Measurements from ENCODE around the gene INPP4B.

The INPP4B gene

DNA sequence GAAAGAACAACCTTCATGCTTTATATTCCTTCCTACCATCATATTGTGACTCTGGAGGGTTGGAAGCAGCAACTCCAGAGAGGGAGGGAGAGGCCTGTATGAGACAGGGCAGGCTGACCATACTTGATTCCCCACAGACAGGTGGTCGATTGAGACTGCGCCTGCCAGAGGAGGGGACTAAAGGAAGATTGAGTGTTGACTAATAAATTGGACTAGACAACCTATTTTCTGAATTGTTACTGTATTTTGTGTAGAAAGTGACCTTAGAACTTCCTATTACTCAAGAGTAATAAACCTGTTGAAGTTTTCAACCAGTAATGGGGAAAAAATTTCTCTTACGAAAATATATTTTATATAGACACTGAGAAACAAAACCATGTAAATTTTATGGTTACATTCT lies 301.5 kb downstream of the INPP4B start:
- Histone ChIP-seq H3K4me3 (ENCODE audit: low read depth, low read length) (no peak overlapping the region), H3K27ac (no peak overlapping the region), H3K27me3 (ENCODE audit: control insufficient read depth, insufficient read depth, low read length) (no peaks in the 10 kb centered on the region), H3K36me3 (ENCODE audit: control insufficient read depth, insufficient read depth, low read length) (no peaks in the 10 kb centered on the region), H3K4me1 (no peaks in the 10 kb centered on the region), H3K9me3 (ENCODE audit: control insufficient read depth, low read length) (no peaks in the 10 kb centered on the region), H3K4me2 (ENCODE audit: low read length) (no peak overlapping the region), H2AFZ (no peak overlapping the region), H3K79me2 (no peaks in the 10 kb centered on the region), H3K9ac (no peak overlapping the region)
- TF ChIP-seq, protein P1, sequence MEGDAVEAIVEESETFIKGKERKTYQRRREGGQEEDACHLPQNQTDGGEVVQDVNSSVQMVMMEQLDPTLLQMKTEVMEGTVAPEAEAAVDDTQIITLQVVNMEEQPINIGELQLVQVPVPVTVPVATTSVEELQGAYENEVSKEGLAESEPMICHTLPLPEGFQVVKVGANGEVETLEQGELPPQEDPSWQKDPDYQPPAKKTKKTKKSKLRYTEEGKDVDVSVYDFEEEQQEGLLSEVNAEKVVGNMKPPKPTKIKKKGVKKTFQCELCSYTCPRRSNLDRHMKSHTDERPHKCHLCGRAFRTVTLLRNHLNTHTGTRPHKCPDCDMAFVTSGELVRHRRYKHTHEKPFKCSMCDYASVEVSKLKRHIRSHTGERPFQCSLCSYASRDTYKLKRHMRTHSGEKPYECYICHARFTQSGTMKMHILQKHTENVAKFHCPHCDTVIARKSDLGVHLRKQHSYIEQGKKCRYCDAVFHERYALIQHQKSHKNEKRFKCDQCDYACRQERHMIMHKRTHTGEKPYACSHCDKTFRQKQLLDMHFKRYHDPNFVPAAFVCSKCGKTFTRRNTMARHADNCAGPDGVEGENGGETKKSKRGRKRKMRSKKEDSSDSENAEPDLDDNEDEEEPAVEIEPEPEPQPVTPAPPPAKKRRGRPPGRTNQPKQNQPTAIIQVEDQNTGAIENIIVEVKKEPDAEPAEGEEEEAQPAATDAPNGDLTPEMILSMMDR (IDR thresholded peaks at IDR 0.05), result no peak

DNA sequence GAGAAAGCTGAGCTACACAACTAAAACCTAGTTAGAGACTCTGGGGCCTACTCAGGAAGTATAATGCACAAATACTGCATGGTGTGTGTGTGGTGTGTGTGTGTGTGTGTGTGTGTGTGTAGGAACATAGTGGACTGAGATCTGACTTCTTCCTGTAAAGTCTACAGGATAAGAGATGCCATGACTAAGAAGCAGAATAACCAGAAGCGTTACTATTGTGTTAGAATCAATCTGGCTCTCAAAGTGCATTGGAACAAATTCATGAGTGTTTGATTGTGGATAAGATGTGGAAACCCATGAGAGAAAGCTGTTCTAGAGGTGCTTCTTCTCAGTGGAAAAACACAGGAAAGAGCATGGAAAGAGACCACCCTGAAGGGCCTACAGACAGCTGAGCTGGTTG lies 302.1 kb downstream of the INPP4B start:
- TF ChIP-seq, protein P1 (IDR thresholded peaks at IDR 0.05), result no peak
- Histone ChIP-seq H3K4me3 (ENCODE audit: low read depth, low read length) (no peak overlapping the region), H3K79me2 (no peaks in the 10 kb centered on the region), H3K36me3 (ENCODE audit: control insufficient read depth, insufficient read depth, low read length) (no peaks in the 10 kb centered on the region), H3K27ac (no peak overlapping the region), H3K9me3 (ENCODE audit: control insufficient read depth, low read length) (no peaks in the 10 kb centered on the region), H2AFZ (no peak overlapping the region), H3K4me1 (no peaks in the 10 kb centered on the region), H3K27me3 (ENCODE audit: control insufficient read depth, insufficient read depth, low read length) (no peaks in the 10 kb centered on the region), H3K9ac (no peak overlapping the region), H3K4me2 (ENCODE audit: low read length) (no peak overlapping the region)

DNA sequence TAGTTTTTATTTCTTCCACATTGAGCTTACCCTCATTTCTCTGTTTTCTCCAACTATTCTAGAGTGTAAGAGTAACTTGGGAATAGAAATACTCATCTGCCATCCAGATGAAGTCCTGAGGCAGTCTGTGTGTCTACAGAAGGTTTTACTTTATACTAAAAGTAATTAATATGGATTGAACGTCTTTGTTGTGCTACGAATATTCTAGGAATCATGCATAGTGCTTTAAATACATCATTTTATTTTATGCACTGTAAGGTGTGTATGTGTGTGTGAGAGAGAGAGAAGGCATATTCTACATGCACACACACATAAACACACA lies 305.7 kb downstream of the INPP4B start:
- TF ChIP-seq, protein P1 (IDR thresholded peaks at IDR 0.05), result no peak
- H3K4me3 ChIP-seq (ENCODE audit: low read depth, low read length), result no peak overlapping the region
- H3K27ac ChIP-seq, result no peak overlapping the region
- H3K27me3 ChIP-seq (ENCODE audit: control insufficient read depth, insufficient read depth, low read length), result no peaks in the 10 kb centered on the region
- H2AFZ ChIP-seq, result no peak overlapping the region
- H3K9ac ChIP-seq, result no peak overlapping the region
- H3K9me3 ChIP-seq (ENCODE audit: control insufficient read depth, low read length), result no peaks in the 10 kb centered on the region
- no peaks in the 10 kb centered on the region for H3K79me2 ChIP-seq
- H3K4me1 ChIP-seq, result no peaks in the 10 kb centered on the region
- H3K36me3 ChIP-seq (ENCODE audit: control insufficient read depth, insufficient read depth, low read length), result no peaks in the 10 kb centered on the region
- no peak overlapping the region for H3K4me2 ChIP-seq (ENCODE audit: low read length)

DNA sequence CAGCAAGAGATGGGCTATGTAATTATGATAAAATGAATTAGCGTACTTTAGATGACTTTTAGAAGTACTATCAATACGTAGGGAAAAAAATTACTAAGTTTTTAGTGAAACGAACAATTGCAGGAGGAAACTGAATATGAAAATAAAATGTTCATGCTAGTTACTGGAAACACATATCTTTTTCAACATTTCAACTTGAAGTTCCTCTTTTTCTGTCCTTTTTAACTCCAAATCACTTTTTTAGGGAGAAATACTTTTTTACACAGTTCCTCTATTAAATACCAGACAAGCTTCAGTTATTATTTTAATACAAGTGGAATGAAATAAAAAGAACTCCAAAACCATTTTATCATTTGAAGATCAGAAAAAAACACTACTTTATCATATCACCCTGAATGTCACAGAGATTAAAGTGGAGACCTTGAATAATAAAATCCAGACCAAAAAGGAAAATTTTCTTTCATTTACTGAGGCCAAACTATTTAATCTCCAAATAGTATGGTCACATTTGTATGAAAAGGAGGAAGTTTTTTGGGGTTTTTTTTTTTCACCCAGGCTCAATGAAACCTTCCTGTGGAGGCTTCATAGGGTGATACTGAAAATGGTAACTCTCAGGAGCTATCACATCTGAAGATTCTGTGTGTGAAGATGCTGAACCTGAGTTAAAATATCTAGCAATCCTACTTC lies 306.2 kb downstream of the INPP4B start:
- Histone ChIP-seq H3K4me2 (ENCODE audit: low read length) (no peak overlapping the region), H3K36me3 (ENCODE audit: control insufficient read depth, insufficient read depth, low read length) (no peaks in the 10 kb centered on the region), H3K9ac (no peak overlapping the region), H3K27ac (no peak overlapping the region), H3K4me3 (ENCODE audit: low read depth, low read length) (no peak overlapping the region), H3K27me3 (ENCODE audit: control insufficient read depth, insufficient read depth, low read length) (no peaks in the 10 kb centered on the region), H2AFZ (no peak overlapping the region), H3K79me2 (no peaks in the 10 kb centered on the region), H3K4me1 (no peaks in the 10 kb centered on the region), H3K9me3 (ENCODE audit: control insufficient read depth, low read length) (no peaks in the 10 kb centered on the region)
- TF ChIP-seq, protein P1 (IDR thresholded peaks at IDR 0.05), result no peak

DNA sequence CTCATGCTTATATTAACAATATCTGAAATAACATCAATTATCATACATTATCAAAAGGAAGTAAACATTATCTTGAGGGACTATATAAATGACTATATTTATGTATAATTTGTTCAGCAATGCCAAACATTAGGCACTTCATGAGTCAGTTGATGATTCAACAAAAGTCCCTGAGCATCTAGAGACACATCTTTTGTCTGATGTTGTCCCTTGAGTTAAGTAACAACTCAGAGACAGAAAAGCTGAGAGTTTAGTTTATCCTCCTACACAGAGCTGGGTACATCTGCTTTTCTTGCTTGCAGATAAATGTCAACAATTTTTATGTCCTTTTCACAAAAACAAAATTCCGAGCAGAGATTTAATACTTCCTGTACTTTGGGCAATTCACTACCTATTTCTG lies 311.1 kb downstream of the INPP4B start:
- H3K4me2 ChIP-seq (ENCODE audit: low read length), result no peak overlapping the region
- no peaks in the 10 kb centered on the region for H3K79me2 ChIP-seq
- no peak overlapping the region for H3K9ac ChIP-seq
- TF ChIP-seq, protein P1 (IDR thresholded peaks at IDR 0.05), result no peak
- no peak overlapping the region for H2AFZ ChIP-seq
- no peaks in the 10 kb centered on the region for H3K27me3 ChIP-seq (ENCODE audit: control insufficient read depth, insufficient read depth, low read length)
- no peaks in the 10 kb centered on the region for H3K4me1 ChIP-seq
- H3K4me3 ChIP-seq (ENCODE audit: low read depth, low read length), result no peak overlapping the region
- no peaks in the 10 kb centered on the region for H3K9me3 ChIP-seq (ENCODE audit: control insufficient read depth, low read length)
- H3K36me3 ChIP-seq (ENCODE audit: control insufficient read depth, insufficient read depth, low read length), result no peaks in the 10 kb centered on the region
- no peak overlapping the region for H3K27ac ChIP-seq

Measured in parathyroid adenoma (tissue), 2 donors.